Activated CD4-positive, alpha-beta T cell treated with anti-CD3 and anti-CD28 coated beads for 1 hour (primary cell): ENCODE measurements around the gene CD300LG.
"Not testable (repeated sequence)": the region's sequence is repeated elsewhere in the genome, so short reads cannot be mapped to it uniquely, and the experiment has no call there.

Experiments used
- DNase-seq: peaks from one replicate; pipeline ENCODE4 v3.0.0-alpha.2; 2020

Gene CD300LG

DNA sequence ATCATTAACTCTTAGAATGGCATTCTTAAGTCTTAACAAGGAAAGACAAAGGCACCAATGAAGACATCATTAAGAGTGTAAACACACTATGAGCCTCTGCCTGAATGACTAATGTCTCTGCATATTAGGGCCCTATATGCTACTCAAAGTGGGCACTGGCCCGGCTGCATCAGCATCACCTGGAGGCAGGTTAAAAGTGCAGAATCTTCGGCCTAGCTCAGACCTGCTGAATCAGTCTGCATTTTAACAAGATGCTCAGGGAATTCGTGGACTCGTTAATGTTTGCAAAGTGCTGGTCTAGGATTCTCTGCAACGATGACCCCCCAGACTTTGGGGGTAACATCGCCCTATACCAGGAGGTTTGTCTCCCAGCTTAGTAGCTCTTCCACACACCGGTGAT, 20.8 kb upstream of the CD300LG start:
- DNase-seq = no peak

DNA sequence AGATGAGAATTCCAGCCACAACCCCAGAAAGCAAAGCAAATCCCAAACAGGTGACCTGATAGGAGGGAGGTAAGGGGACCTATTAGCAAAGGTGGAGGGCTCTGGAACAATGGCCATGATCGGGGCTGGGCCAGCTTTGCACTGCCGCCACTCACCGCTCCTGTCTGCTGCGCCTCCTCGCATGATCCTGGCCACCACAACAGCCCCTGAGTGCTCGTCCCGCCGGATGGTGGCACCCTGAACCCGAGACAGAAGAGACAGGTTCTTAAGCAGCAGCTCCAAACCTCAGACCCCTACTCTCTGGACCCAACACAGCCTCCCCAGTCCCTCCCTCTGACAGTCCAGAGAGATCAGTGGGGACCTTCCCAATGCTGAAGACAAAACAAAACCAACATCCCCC, 19.4 kb upstream of the CD300LG start:
- DNase-seq = no peak

DNA sequence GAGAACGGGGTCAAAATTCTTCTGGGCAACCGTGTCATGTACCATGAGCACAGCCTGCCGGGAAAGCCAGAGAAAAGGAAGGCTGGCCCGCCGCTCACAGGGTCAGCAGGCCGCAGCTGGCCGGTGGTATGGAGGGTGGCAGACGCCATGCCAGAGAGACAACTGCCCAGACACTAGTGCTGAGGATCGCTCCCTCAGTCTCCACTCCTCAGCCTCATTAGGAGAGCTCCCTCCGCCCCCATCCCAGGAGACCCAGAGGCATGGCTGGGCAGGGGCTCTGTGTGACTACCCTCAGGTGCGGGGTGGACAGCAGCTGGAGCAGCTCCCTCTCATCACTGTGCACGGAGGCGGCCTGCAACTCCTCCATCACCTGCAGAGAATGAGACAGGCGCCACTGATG, 17.2 kb upstream of the CD300LG start:
- DNase-seq = no peak

DNA sequence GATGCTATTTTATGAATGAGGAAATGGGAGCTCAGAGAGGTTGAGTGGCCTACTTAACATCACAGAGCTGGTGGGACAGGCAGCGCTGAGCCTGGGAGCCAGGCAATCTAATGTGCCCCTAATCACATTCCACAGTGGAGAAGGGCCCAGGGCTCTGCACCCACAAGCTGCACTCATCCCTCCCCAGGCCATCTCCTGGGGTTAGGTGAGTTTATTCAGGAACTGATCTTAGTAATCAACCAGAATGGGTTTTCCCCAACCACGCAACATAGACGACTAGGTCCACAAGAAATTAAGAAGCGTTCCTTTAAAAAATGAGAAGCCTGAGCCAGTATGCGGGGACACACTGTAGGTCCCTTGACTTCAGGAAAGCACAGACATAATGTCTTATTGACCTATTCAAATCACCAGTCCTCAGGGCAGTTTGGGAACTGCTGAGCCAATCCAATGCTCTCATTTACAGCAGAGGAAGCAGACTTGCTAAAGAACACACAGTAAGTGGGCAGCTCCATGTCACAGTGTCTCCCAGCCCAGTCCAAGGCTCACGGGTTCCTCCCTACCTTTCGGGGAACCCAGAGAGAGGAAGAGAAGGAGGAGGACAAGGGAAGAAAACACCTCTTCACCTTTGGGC, 16.4 kb upstream of the CD300LG start:
- no peak for DNase-seq

DNA sequence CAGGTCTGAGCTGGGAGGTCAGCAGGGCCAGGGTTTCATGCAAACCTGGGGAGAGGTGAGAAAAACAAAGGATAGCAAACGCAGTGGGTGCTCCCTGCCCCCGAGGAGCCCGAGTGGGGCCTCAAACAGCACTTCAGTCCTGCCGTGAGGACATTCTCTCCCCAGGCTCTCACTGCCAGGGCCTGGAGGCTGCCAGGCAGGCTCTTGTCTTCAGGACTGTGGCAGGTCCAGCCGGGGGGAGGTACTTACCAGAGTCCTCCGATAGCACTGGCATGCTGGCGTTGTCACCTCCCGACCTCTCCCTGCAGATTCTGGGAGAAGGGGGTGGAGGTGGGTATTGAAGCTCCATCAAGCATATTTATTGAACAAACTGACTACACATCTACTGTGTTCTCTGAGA, 15.3 kb upstream of the CD300LG start:
- DNase-seq = no peak

DNA sequence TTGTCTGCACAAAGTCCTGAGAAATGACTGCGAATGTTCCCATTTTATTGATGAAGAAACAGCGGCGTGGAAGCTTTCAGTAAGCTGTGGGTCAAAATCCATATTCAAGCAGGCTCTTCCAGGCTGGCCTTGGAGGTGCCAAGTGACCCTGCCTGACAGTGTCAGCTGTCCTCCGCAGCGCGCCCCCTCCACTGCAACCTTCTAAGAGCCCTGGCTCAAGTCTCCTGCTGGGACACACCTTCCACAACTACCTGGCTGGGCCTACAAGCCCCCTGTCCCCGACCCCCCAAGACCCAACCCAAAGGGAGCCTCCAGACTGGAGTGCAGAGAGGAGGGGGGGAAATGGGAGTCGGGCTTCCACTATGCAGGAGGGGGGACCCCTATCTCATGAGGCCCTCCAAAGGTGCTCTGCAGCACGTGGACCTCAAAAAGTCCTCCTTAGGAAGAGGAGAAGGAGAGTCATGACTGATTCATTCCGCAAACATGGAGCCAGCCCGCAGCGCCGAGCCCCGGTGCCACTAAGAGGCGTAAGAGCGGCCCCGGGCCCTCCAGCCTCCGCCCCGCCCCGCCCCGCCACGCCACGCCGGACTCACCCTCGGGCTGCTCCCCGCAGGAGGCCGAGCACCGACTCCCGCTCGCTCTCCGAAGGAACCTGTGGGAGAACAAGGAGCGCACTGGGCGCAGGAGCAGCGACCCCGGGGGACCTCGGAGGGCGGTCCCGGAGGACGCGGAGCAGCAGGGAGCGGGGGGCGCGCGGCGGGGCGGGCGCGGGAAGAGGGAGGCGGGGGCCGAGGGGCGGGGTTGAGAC, 14.6 kb upstream of the CD300LG start:
- no peak for DNase-seq

DNA sequence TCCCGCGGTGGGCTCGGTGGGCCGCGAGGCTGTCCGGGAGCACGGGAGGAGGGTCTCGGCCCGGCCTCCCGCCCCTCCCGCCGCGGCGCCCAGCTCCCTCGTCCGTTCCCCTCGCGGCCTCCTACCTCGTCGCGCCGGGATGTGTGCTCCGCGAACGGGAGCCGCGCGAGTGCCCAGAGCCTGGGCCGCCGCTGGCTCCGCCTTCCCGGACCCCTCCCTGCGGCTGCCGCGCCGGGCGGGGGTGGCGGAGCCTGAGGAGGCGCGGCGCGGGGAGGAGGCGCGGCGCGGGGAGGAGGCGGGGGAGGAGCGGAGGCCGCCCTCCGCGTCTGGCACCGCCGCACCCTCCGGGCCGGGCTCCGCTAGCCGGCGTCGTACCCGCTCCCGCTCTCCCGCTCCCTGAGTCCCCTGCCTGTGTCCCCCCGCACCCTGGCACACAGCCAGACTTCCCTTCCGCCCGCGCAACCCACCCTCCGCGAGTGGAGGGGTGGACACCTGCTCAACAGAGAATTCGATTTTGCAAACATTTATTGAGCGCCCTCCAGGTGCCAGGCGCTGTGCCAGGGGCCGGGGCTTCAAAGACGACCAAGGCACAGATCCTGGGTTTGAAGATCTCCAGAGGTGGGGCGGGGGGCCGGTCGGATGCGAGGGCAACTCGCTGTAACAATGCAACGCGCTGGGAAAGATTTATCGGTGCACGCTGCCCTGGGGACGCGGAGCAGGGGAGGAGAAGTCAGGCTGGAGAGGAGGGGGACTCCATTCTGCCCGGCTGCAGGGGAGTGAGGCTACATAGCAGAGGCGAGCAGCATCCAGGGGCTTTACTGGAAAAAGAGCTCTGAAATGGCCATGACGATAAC, 13.8 kb upstream of the CD300LG start, which contains the start of gene MPP3:
TSS of gene MPP3 (minus strand) at position 171 of the 854 bp plus-strand sequence. CDS start 1,240 bp downstream, outside the sequence.
- DNase-seq = peak; percentile 40

DNA sequence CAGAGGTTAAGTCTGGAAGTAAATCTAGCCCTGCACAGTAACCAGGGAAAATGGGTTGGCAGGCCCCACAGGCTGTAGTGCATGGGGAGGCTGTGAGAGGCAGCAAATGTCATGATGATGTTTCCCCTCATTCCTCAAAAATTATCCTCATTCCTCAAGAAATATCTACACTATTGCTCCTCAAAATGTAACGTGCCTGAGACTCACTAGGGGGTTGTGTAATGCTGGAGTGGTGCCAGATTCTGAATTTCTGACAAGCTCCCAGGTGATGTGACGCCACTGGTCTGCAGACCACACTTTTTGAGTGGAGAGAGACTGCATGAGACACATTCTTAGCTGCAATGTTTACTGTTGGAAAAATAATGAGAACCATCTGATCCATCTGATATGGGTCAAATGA, 12.9 kb upstream of the CD300LG start:
- no peak for DNase-seq

DNA sequence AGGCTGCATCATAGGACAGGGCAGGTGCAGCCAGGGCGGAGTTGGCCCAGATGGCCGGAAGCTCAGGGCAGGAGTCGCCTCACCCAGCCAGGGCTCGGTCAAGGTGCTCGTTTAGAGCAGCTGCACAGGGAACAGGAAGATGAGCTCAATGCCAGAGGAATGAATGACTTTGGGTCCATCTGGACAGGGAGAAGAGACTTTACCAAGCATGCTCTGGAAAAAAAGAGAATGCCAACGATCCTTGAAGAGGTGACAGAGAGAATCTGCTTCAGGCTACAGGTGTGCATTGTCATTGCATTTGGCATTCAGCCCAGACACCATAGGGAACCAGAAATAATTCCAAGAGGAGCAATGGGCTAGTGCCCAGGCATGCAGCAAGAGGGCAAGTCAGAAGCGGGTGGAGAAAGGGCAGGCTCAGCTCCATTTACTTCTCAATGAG, 7.3 kb upstream of the CD300LG start:
- DNase-seq = no peak

DNA sequence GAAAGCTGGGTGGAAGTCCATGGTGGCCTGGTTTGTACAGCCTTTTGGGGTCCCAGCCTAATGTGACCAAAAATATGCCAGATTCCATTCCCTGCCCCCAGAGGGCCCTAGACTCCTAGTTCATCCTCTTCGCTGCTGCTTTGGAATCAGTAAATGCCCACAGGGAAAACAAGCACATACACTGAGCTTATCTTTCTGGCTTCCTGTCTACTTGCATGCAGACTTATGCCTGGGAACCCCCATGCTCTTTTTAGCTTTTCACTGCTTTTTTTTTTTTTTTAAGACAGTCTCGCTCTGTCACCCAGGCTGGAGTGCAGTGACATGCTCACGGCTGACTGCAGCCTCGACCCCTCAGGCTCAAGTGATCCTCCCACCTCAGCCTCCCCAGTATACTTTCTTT, 6.2 kb upstream of the CD300LG start:
- DNase-seq = no peak

DNA sequence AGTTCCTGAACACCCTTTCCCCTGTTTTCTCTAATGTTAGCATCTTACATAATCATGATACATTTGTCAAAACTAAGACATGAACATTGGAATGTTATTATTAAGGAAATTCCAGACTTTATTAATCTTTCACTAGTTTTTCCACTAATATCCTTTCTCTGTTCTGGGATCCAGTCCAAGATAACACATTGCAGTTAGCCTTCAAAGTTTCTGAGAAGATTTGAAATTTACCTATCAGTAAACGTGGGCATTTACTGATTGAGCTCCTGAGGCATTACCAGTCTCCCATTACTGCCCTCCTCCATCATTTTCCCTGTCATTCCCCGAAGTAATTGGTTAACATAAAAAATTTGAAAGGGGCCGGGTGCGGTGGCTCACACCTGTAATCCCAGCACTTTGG, 5.7 kb upstream of the CD300LG start:
- DNase-seq = no peak

DNA sequence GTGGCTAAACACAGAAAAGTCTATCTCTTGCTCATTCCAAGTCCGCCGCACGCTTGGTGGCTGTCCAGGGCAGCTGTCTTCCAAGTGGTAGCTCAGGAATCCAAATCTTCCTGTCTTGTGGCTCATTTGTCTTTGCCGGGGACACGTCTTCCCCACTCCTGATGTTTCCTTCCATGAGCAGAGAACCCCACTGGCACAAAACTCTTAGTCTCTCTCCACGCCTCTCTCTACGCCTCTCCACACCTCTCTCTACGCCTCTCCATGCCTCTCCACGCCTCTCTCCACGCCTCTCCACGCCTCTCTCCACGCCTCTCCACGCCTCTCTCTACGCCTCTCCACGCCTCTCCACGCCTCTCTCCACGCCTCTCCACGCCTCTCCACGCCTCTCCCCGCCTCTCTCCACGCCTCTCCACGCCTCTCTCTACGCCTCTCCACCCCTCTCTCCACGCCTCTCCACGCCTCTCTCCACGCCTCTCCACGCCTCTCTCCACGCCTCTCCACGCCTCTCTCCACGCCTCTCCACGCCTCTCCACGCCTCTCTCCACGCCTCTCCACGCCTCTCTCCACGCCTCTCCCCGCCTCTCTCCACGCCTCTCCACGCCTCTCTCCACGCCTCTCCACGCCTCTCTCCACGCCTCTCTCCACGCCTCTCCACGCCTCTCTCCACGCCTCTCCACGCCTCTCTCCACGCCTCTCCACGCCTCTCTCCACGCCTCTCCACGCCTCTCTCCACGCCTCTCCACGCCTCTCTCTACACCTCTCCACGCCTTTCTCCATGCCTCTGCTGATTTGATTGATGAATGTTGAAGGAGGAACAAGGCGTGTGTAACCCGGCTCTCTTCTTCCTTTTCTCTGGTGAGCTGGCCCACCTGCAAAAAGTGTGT, 4.6 kb upstream of the CD300LG start:
- DNase-seq = not testable (repeated sequence)

DNA sequence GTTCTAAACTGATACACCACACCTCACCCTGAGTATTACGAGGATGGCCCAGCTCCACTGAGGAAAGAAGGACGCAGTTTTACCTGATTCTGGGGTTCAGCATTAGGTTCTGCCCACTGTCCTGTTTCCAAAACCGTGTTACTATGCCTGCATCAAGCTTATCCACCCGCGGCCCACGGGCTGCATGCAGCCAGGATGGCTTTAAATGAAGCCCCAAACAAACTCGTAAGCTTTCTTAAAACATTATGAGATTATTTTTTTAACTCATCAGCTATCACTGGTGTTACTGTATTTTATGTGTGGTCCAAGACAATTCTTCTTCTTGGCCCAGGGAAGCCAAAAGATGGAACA, 4.0 kb upstream of the CD300LG start:
- DNase-seq = no peak

DNA sequence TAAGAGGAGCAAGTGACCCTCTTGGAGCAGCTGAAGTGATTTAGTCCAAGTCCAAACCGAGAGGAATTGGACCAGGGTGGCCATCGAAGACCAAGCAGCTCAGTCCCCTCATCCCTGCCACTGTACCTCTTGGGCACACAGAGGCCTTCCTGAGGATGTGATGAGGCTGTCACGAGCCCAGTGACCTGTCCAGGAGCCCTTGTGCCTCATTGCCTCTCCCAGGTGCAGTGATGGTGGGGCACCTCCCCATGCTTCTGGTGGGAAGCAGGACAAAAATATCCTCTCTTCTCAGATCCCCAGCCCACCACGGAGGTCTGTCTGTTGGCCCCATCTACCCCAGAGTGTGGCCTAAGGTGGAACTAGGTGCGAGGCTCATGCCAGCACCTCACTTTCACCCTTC, 2.7 kb upstream of the CD300LG start:
- no peak for DNase-seq

DNA sequence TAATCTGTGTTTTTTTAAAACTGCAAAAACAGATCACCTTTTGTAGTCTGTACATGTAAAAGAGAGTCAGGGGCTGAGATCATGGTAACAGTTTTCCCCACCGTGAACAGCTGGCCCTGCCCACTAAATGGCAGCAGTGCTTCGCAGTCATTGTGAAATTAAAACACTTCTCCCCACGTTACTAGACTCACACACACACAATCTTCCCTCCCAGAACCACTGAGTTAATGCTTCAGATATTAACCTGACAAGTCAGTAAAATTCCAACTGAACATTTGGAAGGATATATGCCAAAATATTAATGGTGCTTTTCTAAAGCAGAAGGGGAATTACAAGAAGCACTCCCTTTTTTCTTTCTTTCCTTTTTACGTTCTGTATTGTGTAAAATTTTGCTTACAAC, 1.2 kb upstream of the CD300LG start:
- no peak for DNase-seq

DNA sequence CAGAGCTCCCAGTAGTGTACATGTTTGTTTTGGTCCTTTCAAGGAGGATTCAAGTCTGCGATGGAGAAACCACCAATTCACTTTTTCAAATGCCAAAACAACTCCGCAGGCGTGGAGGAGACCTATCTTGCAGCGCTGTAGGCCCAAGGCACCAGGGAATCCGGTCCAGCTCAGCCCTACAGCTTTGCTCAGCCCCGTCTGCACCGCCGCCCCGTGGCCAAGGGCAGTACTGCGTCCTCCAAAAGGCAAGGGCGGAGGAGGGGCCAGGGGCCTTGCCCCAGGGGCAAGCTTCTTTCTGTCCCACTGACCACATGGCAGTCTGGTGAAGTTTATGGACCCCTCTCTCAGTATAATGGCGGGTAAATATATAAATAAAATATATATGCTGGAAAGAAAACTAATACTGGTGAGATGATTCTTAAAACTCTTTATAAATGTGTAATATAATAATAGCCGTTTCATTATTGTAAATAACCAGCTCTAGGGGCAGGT, 709 bp upstream of the CD300LG start:
- DNase-seq = peak; percentile 62

DNA sequence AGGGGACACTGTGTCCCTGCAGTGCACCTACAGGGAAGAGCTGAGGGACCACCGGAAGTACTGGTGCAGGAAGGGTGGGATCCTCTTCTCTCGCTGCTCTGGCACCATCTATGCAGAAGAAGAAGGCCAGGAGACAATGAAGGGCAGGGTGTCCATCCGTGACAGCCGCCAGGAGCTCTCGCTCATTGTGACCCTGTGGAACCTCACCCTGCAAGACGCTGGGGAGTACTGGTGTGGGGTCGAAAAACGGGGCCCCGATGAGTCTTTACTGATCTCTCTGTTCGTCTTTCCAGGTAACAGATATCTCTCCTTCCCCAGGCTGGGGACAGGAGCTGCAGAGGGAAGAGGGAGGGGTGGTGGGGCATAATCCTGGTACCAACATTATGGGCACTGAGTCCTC, 1.6 kb downstream of the CD300LG start:
- DNase-seq = no peak

DNA sequence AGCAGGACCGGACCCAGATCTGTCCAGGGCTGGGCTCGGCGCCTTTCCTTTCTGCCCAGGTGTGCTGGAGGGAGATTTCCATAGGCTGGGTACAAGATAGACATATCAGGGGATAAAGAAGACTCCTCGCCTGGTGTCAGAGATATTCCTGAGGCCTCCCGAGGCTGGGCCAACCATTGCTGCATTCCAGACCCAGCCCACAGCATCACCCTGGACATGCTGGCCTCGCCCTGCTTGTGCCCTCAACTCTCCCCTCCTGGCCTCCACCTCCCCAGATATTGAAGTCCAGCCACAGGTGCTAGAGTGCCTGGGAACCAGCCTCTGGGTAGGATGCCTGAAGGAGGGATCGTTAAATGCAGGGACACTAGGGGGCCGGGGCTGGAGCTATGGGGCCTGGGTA, 2.1 kb downstream of the CD300LG start:
- DNase-seq = no peak

DNA sequence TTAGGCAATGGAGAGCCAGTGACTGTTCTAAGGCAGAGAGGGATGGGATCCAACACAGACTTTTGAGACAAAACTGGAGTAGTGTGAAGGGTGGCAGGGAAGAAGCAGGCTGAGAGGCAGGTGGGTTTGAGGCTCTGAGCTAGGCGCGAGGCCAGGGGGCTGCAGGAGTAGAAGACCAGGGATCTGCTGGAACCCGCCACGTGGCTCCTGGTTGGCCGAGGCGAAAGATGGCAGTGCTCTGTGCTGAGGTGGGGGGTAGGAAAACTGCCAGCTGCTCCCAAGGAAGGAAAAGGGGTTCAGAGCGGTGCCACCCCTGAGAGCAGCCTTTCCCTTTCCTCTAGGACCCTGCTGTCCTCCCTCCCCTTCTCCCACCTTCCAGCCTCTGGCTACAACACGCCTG, 5.6 kb downstream of the CD300LG start:
- no peak for DNase-seq

DNA sequence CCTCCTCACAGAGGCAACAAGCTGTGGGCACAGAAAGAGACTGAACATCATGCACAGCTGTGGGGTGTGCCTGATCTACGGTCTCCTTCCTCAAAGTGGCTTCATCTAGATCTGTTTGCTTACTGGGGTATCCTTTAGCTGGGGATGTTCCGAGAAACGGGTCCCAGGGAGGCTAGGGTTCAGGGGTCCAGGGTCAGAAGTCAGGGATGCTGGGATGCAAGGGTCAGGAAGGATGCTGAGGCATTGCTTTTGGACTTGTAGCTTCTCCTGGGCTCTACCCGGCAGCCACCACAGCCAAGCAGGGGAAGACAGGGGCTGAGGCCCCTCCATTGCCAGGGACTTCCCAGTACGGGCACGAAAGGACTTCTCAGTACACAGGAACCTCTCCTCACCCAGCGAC, 6.6 kb downstream of the CD300LG start:
- no peak for DNase-seq

DNA sequence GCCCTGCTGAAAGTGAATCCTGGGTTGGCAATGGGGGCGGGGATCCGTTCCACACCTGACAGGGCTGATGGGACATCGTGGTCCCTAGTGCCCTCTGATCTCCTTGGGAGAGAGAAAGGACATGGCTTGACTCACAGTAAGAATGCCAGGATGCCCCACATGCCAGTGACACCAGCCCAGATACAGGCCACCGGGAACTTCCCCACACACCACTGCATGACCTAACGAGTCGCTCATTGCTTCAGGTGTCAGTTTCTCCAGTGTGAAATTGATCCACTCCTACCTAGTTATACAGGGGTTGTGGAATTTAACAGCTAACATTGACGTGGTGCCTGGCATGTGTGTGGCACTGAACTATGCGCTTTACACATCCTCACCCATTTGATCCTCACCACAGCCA, 7.5 kb downstream of the CD300LG start:
- DNase-seq = no peak

DNA sequence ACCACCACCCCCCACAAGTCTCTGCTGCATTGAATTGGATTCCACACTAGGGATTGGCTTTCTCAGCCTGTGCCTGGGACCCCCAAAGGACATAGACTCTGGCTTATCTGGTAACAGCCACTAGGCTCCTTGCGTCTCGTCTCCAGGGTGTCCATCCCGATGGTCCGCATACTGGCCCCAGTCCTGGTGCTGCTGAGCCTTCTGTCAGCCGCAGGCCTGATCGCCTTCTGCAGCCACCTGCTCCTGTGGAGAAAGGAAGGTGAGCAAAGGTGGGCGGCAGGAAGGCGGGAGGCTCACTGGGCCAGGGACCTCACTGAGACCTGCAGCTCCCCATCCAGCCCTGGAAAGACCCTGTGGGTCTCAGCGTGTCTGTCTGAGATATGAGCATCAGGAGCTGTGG, 8.1 kb downstream of the CD300LG start:
- no peak for DNase-seq

DNA sequence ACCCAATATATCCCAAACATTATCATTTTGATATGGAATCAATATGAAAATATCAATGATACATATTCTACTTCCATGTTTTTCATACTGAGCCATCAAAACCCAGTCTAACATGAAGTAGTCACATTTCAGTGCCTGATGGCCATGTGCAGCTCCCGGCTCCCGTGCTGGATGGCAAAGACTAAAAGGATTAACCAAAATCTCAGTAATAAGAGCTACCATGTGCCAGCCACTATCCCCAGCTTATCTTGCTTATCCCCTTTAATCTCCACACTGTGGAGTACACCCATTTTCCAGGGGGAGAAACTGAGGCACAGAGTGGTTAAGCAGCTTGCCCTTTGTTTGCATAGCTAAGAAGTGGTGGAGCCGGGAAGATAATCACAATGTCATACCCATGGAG, 9.2 kb downstream of the CD300LG start:
- no peak for DNase-seq
